Sigmoid colon (tissue), 4 donors: ENCODE results near the gene TLE7.

Source experiments
- EP300 ChIP-seq, 4 donors: sonication (generic); formaldehyde crosslinking; IDR thresholded peaks; one replicate each; pipeline ENCODE4 v1.6.1; 2017; ENCODE audit warnings: antibody characterized with exemption in 4 of 4
- POLR2A ChIP-seq, 2 donors: fragments of 450-650 bp; IDR thresholded peaks; one replicate each; pipeline ENCODE4 v1.6.1; 2016; ENCODE audit warnings: antibody characterized with exemption in 2 of 2, mild to moderate bottlenecking in 2 of 2, moderate library complexity in 2 of 2
- POLR2AphosphoS5 ChIP-seq, 4 donors: sonication (generic); formaldehyde crosslinking; IDR thresholded peaks; one replicate each; pipeline ENCODE4 v1.6.1; 2017; ENCODE audit warnings: antibody characterized with exemption in 4 of 4
- TF ChIP-seq, protein P1 (sequence below), 4 experiments: fragments of 450-650 bp in 3 of 4; fragments of 200-600 bp in 1 of 4; IDR thresholded peaks; one replicate each; pipeline ENCODE4 v1.5.1; 2016 to 2019; ENCODE audit warnings: antibody characterized with exemption in 4 of 4, mild to moderate bottlenecking in 3 of 4, moderate library complexity in 2 of 4

- TF ChIP-seq, protein P1, sequence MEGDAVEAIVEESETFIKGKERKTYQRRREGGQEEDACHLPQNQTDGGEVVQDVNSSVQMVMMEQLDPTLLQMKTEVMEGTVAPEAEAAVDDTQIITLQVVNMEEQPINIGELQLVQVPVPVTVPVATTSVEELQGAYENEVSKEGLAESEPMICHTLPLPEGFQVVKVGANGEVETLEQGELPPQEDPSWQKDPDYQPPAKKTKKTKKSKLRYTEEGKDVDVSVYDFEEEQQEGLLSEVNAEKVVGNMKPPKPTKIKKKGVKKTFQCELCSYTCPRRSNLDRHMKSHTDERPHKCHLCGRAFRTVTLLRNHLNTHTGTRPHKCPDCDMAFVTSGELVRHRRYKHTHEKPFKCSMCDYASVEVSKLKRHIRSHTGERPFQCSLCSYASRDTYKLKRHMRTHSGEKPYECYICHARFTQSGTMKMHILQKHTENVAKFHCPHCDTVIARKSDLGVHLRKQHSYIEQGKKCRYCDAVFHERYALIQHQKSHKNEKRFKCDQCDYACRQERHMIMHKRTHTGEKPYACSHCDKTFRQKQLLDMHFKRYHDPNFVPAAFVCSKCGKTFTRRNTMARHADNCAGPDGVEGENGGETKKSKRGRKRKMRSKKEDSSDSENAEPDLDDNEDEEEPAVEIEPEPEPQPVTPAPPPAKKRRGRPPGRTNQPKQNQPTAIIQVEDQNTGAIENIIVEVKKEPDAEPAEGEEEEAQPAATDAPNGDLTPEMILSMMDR (IDR thresholded peaks at IDR 0.05) = no peak
- TF ChIP-seq POLR2A (IDR thresholded peaks at IDR 0.05) (no peak), POLR2AphosphoS5 (IDR thresholded peaks at IDR 0.05) (no peak), EP300 (IDR thresholded peaks at IDR 0.05) (no peak)
These were observed 1.0 kb downstream of the TLE7 start for GRCh38 chr16:71440669-71441347.
